HepG2 (cell line): ENCODE measurements around the gene CSTPP1.
"Not testable (repeated sequence)": the region's sequence is repeated elsewhere in the genome, so short reads cannot be mapped to it uniquely, and the experiment has no call there.

Experiments
- BCLAF1 ChIP-seq: fragments of 450-650 bp; IDR thresholded peaks from 2 replicates; pipeline ENCODE4 v1.6.1; 2017; ENCODE audit warnings: mild to moderate bottlenecking
- CTCF ChIP-seq: sonication (generic); formaldehyde crosslinking; IDR thresholded peaks from 2 replicates; pipeline ENCODE4 v1.5.0; 2020; ENCODE audit warnings: mild to moderate bottlenecking, missing genetic modification reagents, moderate library complexity
- STAT6 ChIP-seq: sonication (generic); formaldehyde crosslinking; IDR thresholded peaks from 2 replicates; pipeline ENCODE4 v1.4.0; 2020; ENCODE audit warnings: missing genetic modification reagents, mild to moderate bottlenecking, borderline replicate concordance
- TAF1 ChIP-seq: sonication (generic); formaldehyde crosslinking; IDR thresholded peaks from 2 replicates; pipeline ENCODE4 v1.4.0; 2020; ENCODE audit warnings: missing genetic modification reagents
- ZNF138 ChIP-seq: sonication (generic); formaldehyde crosslinking; IDR thresholded peaks from 2 replicates; pipeline ENCODE4 v1.5.0; 2020; ENCODE audit warnings: mild to moderate bottlenecking, low read depth, missing genetic modification reagents
- ZNF256 ChIP-seq: sonication (generic); formaldehyde crosslinking; conservative IDR thresholded peaks from 2 replicates; pipeline ENCODE4 v1.4.0; 2020; ENCODE audit warnings: missing genetic modification reagents
- ZNF282 ChIP-seq: fragments of 450-650 bp; IDR thresholded peaks from 2 replicates; pipeline ENCODE4 v1.6.1; 2018; ENCODE audit not compliant: partially characterized antibody
- ZNF616 ChIP-seq: sonication (generic); formaldehyde crosslinking; IDR thresholded peaks from 2 replicates; pipeline ENCODE4 v1.5.0; 2020; ENCODE audit warnings: low read depth, mild to moderate bottlenecking, missing genetic modification reagents
- ZNF766 ChIP-seq: sonication (generic); formaldehyde crosslinking; IDR thresholded peaks from 2 replicates; pipeline ENCODE4 v1.5.0; 2020; ENCODE audit warnings: missing genetic modification reagents, borderline replicate concordance

- TF ChIP-seq ZNF138 (CRISPR knock-in tag); CTCF (CRISPR knock-in tag); BCLAF1; ZNF766; ZNF616 (CRISPR knock-in tag); ZNF282; TAF1 (CRISPR knock-in tag); ZNF256 (CRISPR knock-in tag); STAT6 (CRISPR knock-in tag): not testable (repeated sequence)
These were observed 176.4 kb downstream of the CSTPP1 start for GRCh38 chr11:47112941-47113340.
